T1000 (cell line): ENCODE results near the gene ACTG1.

ENCODE experiments used
- DNase-seq: peaks from one replicate; lab custom pipeline; 2025; ENCODE audit warnings: mixed read lengths; lab: John Stamatoyannopoulos, UW

The ACTG1 gene

GRCh38 chr17:81517339-81518112, 4.9 kb upstream of the ACTG1 start:
- no peak for DNase-seq

DNA sequence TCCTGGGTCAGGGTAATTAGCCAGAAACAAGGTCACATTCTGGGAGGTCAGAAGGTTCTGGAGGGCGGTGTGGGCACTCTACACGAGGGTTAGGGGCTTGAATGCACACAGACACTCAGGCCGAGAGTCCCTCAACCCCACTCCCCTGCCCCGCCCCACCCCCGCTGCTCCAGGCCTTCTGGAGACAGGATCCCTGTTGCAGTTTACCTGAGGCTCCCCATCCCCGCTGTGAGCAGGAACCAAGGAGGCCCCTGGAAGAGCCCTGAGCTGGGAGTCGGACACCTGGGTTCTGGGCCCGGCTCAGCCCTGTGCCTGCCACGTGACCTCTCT, 4.4 kb upstream of the ACTG1 start:
- DNase-seq, result no peak

- DNase-seq, result no peak
Observed at GRCh38 chr17:81516439-81516838, 3.8 kb upstream of the ACTG1 start.

- no peak for DNase-seq
Observed at GRCh38 chr17:81515530-81516041, 3.0 kb upstream of the ACTG1 start.

DNA sequence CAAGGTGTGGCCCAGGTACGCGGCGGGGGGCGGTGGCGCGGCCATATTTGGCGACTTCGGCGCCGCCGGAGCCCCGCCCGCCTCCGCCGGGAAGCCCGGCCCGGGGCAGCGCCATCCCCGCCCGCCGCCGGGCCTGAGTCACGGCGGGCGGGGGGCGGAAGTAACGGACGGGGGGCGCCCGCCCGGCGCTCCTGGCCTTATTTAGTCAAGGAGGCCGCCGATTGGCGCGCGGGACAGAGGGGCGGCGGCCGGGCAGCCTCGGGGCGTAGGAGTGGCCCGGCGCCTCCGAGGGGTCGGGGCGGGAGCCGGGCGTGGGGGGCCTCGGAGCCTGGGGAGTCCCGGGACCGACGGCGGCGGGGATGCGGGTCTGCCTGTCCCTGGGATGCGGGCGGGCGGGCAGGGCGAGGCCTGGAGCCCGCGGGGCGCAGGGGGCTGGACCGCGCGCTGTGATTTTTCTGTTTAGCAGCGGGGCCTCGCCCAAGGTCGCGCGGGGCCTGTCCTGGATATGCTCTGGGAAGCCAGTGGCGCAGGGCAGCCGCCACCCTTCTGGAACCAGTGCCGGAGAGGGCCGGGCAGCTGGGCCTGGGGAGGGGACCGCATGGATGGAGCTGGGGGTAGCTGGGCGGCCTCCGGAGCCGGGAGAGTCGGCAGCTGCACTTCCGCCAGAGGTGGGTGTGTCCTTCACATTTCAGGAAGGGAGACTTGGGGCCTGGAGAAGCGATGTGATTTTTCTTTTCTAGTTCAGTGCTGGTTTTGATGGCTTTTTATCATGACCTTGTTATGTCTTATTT, 2.3 kb upstream of the ACTG1 start:
- DNase-seq, result no peak

- DNase-seq, result no peak
Observed at GRCh38 chr17:81514489-81514738, 1.8 kb upstream of the ACTG1 start.

GRCh38 chr17:81513753-81514488, 1.3 kb upstream of the ACTG1 start:
- no peak for DNase-seq

- no peak for DNase-seq
Observed at GRCh38 chr17:81513372-81513752, 763 bp upstream of the ACTG1 start.

- DNase-seq, result no peak
Observed at GRCh38 chr17:81511804-81512561, 616 bp downstream of the ACTG1 start.

GRCh38 chr17:81511554-81511803, 1.1 kb downstream of the ACTG1 start:
- DNase-seq, result no peak

GRCh38 chr17:81510785-81511553, 1.6 kb downstream of the ACTG1 start:
- DNase-seq, result no peak

- no peak for DNase-seq
Observed at GRCh38 chr17:81509972-81510784, 2.4 kb downstream of the ACTG1 start.

GRCh38 chr17:81509207-81509971, 3.2 kb downstream of the ACTG1 start:
- DNase-seq, result no peak

DNA sequence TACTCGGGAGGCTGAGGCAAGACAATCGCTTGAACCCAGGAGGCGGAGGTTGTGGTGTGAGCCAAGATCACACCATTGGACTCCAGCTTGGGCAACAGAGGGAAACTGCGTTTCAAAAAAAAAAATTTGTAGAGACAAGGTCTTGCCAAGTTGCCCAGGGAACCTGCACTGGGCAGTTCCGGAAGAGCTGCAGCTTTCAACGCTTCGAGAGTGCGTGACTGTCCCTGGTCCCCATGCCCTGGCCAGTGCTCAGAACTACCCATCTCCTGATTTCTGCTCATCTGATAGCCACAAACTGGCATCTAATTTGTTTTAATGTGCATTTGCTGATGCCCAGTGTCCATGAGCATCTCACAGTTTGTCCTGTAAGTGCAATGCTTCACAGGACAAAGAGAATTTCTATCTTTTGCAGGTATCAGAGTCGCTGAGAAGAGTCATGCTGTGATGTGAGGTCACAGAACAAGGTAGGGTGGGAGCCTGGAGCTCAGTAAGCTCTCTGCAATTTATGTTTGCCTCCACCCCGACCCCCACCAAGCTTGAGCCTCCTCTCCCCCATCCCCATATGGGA, 3.9 kb downstream of the ACTG1 start:
- no peak for DNase-seq

DNA sequence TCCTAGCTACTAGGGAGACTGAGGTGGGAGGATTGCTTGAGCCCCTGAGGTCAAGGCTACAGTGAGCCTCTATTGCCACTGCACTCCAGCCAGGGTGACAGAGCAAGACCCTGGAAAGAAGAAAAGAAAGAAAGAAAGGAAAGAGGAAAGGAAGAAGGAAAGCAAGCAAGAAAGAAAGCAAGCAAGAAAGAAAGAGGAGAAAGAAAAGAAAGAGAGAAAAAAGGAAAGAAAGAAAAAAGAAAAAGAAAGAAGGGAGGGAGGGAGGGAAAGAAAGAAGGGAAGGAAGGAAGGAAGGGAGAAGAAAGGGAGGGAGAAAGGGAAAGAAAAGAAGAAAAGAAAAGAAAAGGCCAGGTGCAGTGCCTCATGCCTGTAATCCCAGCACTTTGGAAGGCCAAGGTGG, 9.0 kb downstream of the ACTG1 start:
- DNase-seq, result no peak

DNA sequence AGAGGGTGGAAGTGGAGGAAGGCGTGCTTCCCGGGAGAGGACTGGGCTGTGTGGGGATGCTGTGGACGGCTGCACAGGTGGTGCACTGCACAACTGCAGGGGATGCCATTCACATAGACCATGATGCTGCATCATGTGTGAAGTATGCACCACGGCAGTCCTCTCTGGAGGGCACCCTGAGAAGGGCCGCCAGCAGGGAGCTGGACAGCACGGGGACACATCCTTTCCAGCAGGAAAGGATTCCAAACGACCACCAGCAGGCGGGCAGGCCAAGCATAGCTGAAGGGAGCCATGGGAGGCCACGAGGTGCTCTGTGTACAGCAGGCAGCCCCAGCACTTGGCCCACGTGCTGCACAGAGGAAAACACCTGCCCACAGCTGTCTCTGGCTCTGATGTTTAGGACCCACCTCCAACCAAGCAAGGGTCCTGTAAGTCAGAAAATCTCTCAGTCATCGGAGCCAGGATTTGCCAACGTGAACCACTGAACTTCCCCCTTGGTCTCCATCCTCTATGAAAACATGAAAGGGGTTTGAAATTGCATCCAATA, 10.1 kb downstream of the ACTG1 start:
- DNase-seq, result no peak

DNA sequence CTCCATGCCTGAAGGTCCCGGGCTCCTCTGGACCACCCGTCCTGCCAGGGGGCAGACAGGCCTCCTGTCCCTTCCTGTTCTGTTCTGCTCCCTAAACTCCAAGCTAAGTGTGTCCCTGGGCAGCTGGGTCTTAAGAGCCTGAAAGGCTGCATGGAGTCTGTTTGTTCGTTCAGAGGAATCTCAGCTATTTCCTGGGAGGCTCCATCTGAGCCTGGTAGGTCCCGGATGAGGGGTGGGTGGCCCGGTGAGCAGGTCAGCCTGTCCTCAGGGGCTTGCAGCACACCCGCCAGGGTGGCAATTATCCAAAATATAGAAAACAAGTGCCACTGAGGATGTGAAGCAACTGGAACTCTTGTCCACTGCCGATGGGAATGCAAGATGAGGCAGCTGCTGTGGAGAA, 12.6 kb downstream of the ACTG1 start:
- DNase-seq, result no peak

DNA sequence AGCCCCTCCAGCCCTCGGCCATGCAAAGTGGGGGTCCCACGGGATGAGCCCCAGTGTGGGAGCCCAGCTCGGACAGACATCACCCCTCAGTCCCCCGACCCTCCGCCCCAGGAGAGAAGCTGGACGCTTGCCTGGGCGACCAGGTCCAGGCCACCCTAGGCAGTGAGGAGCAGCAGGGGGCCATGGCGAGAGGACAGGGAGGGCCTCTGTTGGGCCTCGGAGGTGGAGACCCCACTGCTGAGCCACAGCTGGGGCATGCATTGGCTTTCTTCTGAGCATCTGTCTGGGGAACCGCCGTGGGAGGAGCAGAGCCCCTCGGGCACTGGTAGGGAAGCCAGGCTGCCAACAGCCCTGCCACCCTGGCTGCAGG, 13.0 kb downstream of the ACTG1 start:
- no peak for DNase-seq

- DNase-seq, result no peak
Observed at GRCh38 chr17:81498953-81499600, 13.5 kb downstream of the ACTG1 start.
